AG04449 (cell line): ENCODE data around the gene CORO1C.

Experiments used
- CTCF ChIA-PET: fragments of 350-600 bp; formaldehyde crosslinking; extraction: SDS; loops from one replicate; lab custom pipeline; 2021; ENCODE audit warnings: antibody characterized with exemption; lab: Yijun Ruan, JAX
- POLR2A ChIA-PET: fragments of 400-600, 350-600 bp; formaldehyde crosslinking; extraction: SDS; loops from one replicate; lab custom pipeline; 2020; ENCODE audit warnings: antibody characterized with exemption, inconsistent platforms; lab: Yijun Ruan, JAX
- DNase-seq: peaks from one replicate; pipeline ENCODE4 v3.0.0-alpha.2; 2010; ENCODE audit warnings: low read depth, low spot score
- H3K4me3 ChIP-seq: 2 replicates; pipeline ENCODE4 v1.5.1; 2011; ENCODE audit warnings: low read depth, mild to moderate bottlenecking, control low read depth, low read length
- CTCF ChIP-seq: IDR thresholded peaks from one replicate; pipeline ENCODE4 v1.5.1; 2011; ENCODE audit warnings: mild to moderate bottlenecking, moderate library complexity, low read length, control low read depth, inconsistent platforms; ENCODE audit not compliant: insufficient read depth; ENCODE audit errors: missing control alignments

Gene CORO1C

GRCh38 chr12:108717243-108717642 is 14.1 kb downstream of the CORO1C start:
- H3K4me3 ChIP-seq = no peak overlapping the region
- DNase-seq = no peak
- ChIA-PET CTCF (interaction anchor here (1.0 to 1.9 kb wide), 6 partner anchors 10 to 27 kb away, joined by 3 to 5 read pairs (median 4); partner anchors contain the start of gene CORO1C), POLR2A (interaction anchor here (1.1 kb wide), 1 partner anchor 12 kb away, joined by 3 read pairs; no protein-coding TSS in a partner anchor)
- no peak for TF ChIP-seq CTCF

- TF ChIP-seq CTCF = no peak
- ChIA-PET CTCF (interaction anchor here (0.8 to 1.9 kb wide), 5 partner anchors 12 to 97 kb away, joined by 3 to 8 read pairs (median 4); no protein-coding TSS in a partner anchor), POLR2A (interaction anchor here (1.1 to 1.4 kb wide), 2 partner anchors 16 to 48 kb away, joined by 3 to 4 read pairs; no protein-coding TSS in a partner anchor)
- DNase-seq = no peak
- H3K4me3 ChIP-seq = no peak overlapping the region
Observed at GRCh38 chr12:108714866-108715265, 16.5 kb downstream of the CORO1C start.

- CTCF ChIA-PET = interaction anchor here (1.1 to 4.8 kb wide), 3 partner anchors 11 to 49 kb away, joined by 3 to 24 read pairs (median 8); no protein-coding TSS in a partner anchor
- no peak overlapping the region for H3K4me3 ChIP-seq
Observed at GRCh38 chr12:108713471-108713870, 17.8 kb downstream of the CORO1C start.

GRCh38 chr12:108712925-108713203 is 18.5 kb downstream of the CORO1C start:
- CTCF ChIA-PET = interaction anchor here (0.7 to 4.8 kb wide), 2 partner anchors 10 to 19 kb away, joined by 3 to 24 read pairs; no protein-coding TSS in a partner anchor
- no peak overlapping the region for H3K4me3 ChIP-seq
- TF ChIP-seq CTCF = no peak
- no peak for DNase-seq
- POLR2A ChIA-PET = interaction anchor here (0.6 to 0.7 kb wide), 3 partner anchors 14 to 31 kb away, joined by 3 to 5 read pairs (median 3); no protein-coding TSS in a partner anchor

More at GRCh38 chr12:108713471-108713870, 17.8 kb downstream of the CORO1C start:
- POLR2A ChIA-PET = interaction anchor here (0.6 to 0.7 kb wide), 3 partner anchors 14 to 761 kb away, joined by 3 to 5 read pairs (median 3); no protein-coding TSS in a partner anchor
- no peak for DNase-seq
- no peak for TF ChIP-seq CTCF

GRCh38 chr12:108712165-108712924 is 19.0 kb downstream of the CORO1C start:
- POLR2A ChIA-PET = interaction anchor here (0.6 to 1.0 kb wide), 4 partner anchors 13 to 31 kb away, joined by 3 to 5 read pairs (median 3); no protein-coding TSS in a partner anchor
- TF ChIP-seq CTCF = no peak
- DNase-seq = no peak
- no peak overlapping the region for H3K4me3 ChIP-seq
- CTCF ChIA-PET = interaction anchor here (0.7 to 4.8 kb wide), 4 partner anchors 8 to 48 kb away, joined by 3 to 24 read pairs (median 4); no protein-coding TSS in a partner anchor
